Mammary epithelial cell (primary cell): ENCODE measurements around the gene NUP133.

ENCODE experiments used
- EZH2 ChIP-seq: IDR thresholded peaks from 2 replicates; pipeline ENCODE4 v1.6.1; 2012; ENCODE audit warnings: low read length, inconsistent platforms, borderline replicate concordance
- TF ChIP-seq, protein P1 (sequence below), 2 donors: IDR thresholded peaks in 1 of 2; conservative IDR thresholded peaks in 1 of 2; 2 replicates each; pipeline ENCODE4 v1.5.1; 2011 to 2012; ENCODE audit warnings: inconsistent platforms in 2 of 2, low read length in 2 of 2, mild to moderate bottlenecking in 2 of 2, control low read depth in 1 of 2, low read depth in 1 of 2; ENCODE audit not compliant: insufficient read depth in 1 of 2; ENCODE audit errors: extremely low read depth in 1 of 2

GRCh38 chr1:229430761-229431283 is 77.3 kb downstream of the NUP133 start:
- TF ChIP-seq, protein P1, sequence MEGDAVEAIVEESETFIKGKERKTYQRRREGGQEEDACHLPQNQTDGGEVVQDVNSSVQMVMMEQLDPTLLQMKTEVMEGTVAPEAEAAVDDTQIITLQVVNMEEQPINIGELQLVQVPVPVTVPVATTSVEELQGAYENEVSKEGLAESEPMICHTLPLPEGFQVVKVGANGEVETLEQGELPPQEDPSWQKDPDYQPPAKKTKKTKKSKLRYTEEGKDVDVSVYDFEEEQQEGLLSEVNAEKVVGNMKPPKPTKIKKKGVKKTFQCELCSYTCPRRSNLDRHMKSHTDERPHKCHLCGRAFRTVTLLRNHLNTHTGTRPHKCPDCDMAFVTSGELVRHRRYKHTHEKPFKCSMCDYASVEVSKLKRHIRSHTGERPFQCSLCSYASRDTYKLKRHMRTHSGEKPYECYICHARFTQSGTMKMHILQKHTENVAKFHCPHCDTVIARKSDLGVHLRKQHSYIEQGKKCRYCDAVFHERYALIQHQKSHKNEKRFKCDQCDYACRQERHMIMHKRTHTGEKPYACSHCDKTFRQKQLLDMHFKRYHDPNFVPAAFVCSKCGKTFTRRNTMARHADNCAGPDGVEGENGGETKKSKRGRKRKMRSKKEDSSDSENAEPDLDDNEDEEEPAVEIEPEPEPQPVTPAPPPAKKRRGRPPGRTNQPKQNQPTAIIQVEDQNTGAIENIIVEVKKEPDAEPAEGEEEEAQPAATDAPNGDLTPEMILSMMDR (conservative IDR thresholded peaks at IDR 0.05 in 1 of 2, IDR thresholded peaks at IDR 0.05 in 1 of 2; ENCODE audit: extremely low read depth in 1 of 2, insufficient read depth in 1 of 2, low read depth in 1 of 2, low read length in 2 of 2), result no peak
- no peak for TF ChIP-seq EZH2
